ENCODE results near the gene PSORS1C2.
A peak's percentile ranks its signal among the peaks of the same experiment; 100 is the strongest.
"Not testable (repeated sequence)": the region's sequence is repeated elsewhere in the genome, so short reads cannot be mapped to it uniquely, and the experiment has no call there.

The PSORS1C2 gene

DNA sequence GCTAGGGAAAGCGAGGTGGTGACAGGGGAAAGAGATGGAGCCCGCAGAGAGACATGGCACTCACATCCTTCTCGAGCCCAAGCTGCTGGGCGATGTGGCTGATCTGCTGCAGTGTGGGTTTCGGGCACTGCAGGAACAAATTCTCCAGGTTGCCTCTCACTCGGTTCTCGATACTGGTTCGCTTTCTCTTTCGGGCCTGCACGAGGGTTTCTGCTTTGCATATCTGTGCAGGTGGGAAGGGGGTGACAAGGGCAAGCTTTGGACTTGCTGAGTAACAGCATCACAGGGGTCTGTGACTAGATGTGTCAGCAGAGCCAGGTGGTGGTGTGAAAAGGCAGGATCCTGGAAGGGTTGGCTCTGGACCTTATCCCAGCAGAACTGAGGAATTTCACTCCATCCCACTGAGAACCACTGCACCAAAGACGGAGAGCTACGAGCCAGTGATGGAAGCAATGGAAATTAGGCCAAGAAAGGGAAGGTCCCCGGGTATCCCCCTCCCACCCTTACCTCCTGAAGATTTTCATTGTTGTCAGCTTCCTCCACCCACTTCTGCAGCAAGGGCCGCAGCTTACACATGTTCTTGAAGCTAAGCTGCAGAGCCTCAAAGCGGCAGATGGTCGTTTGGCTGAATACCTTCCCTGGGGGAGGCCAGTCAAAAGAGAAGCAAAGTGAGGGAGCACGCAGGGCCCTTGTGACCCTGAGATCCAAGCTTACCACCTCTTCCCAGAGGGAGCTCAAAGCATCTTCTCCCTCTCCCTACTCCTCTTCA is 26.4 kb upstream of the PSORS1C2 start:
- DNase-seq = not testable (repeated sequence)

DNA sequence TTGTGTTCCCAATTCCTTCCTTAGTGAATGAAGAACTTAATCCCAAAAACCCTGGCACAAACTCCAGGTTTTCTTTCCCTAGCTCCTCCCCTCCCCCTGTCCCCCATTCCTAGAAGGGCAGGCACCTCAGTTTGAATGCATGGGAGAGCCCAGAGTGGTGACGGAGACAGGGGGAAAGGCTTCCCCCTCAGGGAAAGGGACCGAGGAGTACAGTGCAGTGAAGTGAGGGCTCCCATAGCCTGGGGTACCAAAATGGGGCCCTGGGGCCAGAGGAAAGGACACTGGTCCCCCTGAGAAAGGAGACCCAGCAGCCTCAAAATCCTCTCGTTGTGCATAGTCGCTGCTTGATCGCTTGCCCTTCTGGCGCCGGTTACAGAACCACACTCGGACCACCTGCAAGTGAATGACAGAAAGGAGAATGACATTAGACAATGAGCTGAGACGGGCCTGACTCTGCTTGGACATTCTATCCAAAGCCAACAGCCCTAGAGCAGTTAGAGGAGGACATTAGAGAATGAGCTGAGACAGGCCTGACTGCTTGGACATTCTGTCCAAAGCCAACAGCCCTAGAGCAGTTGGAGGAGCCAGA is 25.7 kb upstream of the PSORS1C2 start:
- not testable (repeated sequence) for DNase-seq

GRCh38 chr6:31163922-31164321 is 25.1 kb upstream of the PSORS1C2 start:
- no peak for DNase-seq

DNA sequence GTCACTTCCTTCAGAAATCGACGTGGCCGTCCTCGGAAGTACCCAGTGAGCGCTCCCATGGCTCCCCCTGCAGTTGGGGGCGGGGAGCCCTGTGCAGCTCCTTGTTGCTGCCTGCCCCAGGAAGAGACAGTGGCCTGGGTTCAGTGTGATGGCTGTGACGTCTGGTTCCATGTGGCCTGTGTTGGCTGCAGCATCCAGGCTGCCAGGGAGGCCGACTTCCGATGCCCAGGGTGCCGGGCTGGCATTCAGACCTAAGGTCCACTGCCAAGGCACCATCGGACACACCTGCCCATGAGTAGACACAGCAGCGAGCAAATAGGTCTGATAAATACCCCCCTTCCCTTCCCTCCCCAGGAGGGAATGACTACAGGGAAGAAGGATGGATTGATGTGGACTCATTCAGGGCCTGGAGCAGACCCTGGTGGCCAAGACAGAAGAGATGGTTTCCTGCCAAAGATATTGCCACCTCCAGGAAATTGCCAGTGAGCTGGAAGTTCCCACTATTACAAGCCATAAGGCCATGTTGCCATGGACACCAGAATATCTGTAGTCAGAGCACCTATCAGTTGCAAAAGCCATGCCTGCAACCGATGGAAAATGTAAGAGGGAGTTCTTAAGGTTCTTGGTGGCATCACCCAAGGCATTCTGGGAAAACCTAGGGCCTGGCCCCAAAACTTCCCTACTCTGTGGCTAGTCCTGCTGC is 23.7 kb upstream of the PSORS1C2 start:
- no peak for DNase-seq

- DNase-seq = no peak
These were observed 22.6 kb upstream of the PSORS1C2 start for GRCh38 chr6:31161216-31162126.

DNA sequence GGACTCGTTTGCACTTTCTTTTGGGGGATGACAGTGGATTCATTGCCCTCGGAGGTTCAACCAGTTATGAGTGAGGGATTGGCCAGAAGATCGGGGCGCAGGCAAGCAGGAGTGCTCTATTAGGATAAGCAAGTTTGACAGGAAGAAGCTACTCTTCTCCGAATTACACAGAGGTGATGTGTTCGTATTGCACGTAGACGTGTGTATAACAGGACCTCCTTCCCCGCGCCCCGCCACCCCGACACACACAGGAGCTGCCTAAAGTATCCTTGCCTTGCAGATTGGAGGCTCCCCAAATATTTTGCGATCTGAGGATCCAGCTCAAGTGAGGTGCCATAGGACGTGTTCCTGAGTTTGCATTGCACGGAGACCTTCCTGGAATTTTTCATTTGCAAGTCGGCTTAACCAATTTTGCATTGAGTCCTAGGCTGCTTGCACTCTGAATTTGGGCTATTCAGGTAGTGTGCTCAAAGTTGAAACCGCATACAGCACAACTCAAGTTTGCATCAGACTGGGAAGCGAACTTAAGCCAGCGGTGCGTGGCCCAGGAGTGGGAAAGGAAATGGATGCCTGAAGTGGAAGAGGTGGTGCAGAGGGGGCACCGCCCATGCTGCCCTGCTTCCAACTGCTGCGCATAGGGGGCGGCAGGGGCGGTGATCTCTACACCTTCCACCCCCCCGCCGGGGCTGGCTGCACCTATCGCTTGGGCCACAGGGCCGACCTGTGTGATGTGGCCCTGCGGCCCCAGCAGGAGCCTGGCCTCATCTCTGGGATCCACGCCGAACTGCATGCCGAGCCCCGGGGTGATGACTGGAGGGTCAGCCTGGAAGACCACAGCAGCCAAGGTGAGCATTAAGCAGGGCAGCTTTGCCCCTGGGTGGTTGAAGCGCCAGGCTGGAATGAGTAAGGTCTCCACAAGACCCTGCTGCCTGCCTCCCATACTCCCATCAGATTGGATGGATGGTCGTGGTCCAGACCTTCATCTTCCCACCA is 20.3 kb upstream of the PSORS1C2 start:
- no peak for DNase-seq

- peak; percentile 97 for DNase-seq
These were observed 19.4 kb upstream of the PSORS1C2 start, which contains the start of gene TCF19 for GRCh38 chr6:31158140-31158862. Gene TCF19, plus strand, starts transcription at chr6:31158589. Its CDS starts 881 bp downstream, at chr6:31159470.

DNA sequence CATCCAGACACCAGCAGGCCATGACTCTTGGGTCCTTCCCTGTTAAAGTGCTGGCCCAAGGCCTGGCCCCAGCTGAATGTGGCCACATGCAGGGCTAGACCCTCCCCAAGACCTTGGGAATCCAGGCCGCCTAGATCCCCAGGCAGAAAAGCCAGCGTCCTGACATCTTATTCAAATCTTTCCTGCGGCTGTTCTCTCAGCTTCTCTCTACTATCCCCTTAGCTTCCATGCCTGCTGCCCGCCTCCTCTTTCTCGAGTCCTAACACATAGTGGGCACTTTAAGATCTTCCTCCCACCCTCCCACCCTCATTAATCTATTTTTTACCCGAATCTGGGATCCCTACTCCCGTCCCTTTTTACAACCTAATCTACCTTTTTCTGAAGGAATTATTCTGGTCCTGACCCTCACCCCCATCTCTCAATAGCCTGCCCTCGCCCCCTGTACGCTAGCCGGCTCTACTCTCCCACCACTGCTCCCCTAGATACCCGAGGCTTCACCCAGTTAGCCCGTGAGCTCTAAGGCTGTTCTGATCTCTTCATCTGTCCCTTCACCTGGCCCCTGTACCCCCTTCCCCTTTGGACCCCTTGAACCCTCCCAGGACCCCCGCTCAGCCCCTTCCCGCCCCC is 18.8 kb upstream of the PSORS1C2 start, which contains the start of gene CCHCR1:
Gene CCHCR1, minus strand, starts transcription at position 290 of the 627 bp plus-strand sequence. Its CDS starts 202 bp downstream, at position 88.
- no peak for DNase-seq

DNA sequence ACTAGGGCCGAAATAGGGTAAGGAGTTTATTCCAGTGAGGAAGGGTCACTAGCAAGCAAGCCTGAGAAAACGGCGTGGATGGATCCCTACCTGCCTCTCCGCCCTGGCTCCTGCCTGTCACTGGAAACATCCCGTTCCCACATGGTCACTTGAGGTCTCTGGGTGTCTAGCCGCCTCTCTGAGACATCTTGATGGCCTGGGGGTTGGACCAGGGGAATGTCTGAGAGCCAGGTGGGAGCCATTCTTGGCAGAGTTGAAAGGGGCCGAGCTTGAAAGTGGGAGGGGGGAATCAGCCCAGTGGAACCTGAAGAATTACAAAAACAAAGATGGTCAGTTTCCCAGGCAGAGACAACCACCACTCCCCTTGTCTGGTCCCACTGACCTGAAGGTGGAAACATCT is 17.8 kb upstream of the PSORS1C2 start:
- no peak for DNase-seq

- no peak for DNase-seq
These were observed 15.6 kb upstream of the PSORS1C2 start for GRCh38 chr6:31154436-31154835.

DNA sequence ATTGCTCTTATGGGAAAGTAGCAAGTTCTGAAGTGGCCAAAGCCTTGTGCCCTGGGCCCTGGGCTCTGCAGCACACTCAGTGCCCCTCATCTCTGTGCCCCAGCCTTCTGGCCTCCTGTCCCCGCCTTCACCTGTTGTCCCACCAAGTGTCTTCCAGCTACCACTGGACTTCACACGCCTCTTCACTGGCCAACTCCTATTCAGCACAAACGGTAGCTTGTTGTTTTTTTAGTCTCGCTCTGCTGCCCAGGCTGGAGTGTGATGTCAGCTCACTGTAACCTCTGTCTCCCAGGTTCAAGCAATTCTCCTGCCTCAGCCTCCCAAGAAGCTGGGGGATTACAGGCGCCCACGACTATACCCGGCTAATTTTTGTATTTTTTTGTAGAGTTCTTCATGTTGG is 13.9 kb upstream of the PSORS1C2 start:
- DNase-seq = no peak

DNA sequence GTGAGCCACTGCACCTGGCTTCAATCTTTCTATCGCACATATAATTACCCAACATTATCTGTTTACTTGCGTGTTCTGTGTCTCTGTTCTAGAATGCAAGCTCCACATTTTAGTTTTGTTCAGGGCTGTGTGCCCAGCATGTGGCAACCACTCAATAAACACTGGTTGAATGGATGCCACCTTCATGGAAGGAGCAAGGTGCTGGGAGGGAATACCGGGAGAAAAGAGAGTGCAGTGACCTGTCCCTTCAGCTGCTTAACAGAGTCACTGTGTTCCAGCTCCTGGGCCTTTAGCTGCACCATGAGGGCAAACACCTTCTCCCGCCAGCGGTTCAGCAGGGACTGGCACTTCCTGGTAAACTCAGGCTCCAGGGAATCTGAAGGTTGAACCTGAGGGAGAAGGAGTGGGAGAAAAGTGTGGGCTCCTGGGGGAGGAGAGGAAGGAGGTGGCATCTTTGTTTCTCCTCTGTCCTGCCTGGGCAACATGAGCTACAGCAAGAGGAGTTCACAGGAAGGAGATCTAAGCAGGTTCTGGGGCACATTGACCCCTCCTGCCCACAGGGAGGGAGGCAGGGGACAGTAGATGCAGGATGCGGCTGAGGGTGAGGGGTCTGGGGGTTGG is 11.1 kb upstream of the PSORS1C2 start:
- no peak for DNase-seq

DNA sequence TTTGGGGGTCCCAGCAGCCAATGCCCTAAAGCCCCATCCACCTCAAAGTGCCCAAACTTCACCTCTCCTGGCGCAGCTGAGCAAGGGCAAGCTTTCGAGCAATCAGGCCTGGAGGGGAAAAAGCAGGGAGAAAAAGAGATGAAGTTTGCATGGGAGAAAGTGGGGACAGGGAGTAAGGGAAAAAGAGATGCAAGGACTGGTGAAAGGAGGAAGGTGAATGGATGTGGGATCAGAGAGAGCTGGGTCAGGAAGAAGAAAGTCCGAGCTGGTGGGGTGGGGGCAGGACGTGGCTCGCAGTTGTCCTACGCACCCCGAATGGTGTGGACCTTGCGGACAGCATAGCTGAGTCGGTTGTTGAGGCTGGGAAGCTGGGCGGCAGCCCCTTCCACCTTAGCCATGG is 6.5 kb upstream of the PSORS1C2 start:
- DNase-seq = no peak

- DNase-seq = no peak
These were observed 6.1 kb upstream of the PSORS1C2 start for GRCh38 chr6:31144970-31145340.

GRCh38 chr6:31144296-31144969 is 5.6 kb upstream of the PSORS1C2 start:
- no peak for DNase-seq

DNA sequence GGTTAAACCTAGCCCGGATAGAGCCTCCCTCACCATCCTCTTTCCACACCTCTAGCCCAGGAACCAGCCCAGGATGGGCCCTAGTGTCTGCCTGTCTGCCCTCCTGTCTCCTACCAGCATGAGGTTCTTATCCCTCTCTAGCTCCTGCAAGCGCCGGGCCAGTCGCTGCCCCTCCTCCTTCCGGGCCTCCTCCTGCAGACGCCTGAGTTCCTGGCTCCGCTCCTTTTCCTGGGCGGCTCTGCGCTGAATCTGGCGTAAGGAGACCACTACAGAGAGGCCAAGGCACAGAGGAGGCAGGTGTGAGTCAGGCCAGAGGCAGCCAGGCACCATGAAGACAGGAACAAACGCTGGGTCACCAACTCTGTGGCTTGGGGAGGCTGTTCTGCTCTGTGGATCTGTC is 4.3 kb upstream of the PSORS1C2 start:
- no peak for DNase-seq

DNA sequence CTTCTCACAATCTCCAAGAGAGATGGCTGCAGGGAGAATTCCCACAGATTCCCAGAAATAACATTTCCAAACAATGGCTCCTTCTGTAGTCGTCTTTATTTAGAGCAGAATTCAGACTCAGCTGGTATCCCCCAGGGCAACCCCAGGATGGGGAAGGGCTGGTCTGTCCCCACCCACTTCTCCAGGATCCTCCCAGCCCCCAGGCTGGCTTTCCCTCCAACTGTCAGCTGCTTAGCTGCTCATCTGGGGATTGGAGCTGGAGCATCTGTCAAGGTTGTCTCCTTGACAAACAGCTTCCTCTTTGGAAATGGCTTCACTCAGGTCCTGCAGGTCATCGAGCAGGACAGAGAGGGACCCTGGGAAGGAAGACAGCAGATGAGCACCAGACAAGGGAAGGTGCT is 3.5 kb upstream of the PSORS1C2 start:
- no peak for DNase-seq

DNA sequence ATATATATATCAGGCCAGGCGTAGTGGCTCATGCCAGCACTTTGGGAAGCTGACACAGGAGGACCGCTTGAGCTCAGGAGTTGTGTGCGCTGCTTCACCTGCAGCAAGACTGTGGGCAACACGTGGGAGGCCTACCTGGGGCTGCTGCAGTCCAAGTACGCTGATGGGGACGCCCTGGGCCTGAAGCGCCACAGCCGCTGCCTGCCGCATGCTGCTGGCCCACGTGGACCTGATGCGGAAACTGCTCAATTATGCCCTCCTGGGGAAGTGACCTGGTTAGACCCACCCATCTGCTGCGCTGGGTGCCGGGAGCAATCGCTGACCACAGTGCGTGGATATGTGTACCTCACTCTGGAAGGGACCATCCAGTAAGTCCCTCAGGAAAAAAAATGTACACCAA is 1.8 kb upstream of the PSORS1C2 start:
- DNase-seq = no peak

DNA sequence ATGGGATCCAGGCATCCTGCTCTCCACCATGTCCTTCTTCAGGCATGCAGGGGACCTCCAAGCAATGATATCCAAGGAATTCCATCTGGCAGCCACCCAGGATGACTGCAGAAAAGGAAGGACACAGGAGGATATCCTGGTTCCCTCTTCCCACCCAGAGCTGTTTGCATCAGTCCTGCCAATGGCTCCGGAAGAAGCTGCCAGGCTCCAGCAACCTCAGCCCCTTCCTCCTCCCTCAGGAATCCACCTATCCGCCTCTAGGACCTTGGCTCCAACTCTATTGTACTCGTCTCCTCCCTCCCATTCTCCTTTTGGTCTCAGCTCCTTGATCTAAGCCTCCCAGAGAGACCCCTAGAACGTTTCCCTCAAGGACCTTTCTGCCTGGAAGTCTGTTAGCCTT is 733 bp upstream of the PSORS1C2 start:
- no peak for DNase-seq
